ENCODE data around the gene LYL1.

The LYL1 gene

GRCh38 chr19:13071444-13072187 is 31.0 kb downstream of the LYL1 start:
- DNase-seq: no peak

- no peak for DNase-seq
Measured at GRCh38 chr19:13070425-13071140, 32.1 kb downstream of the LYL1 start.

- DNase-seq: no peak
Measured at GRCh38 chr19:13069415-13070359, 33.0 kb downstream of the LYL1 start.

- no peak for DNase-seq
Measured at GRCh38 chr19:13068085-13068846, 34.4 kb downstream of the LYL1 start.

GRCh38 chr19:13066933-13067807 is 35.5 kb downstream of the LYL1 start:
- no peak for DNase-seq

GRCh38 chr19:13066226-13066625 is 36.4 kb downstream of the LYL1 start:
- no peak for DNase-seq

GRCh38 chr19:13064092-13064489 is 38.6 kb downstream of the LYL1 start:
- DNase-seq: no peak

- DNase-seq: no peak
Measured at GRCh38 chr19:13063461-13064091, 39.1 kb downstream of the LYL1 start.

- DNase-seq: no peak
Measured at GRCh38 chr19:13062317-13062716, 40.3 kb downstream of the LYL1 start.

- DNase-seq: peak; percentile 87 to 89
Measured at GRCh38 chr19:13060964-13061927, 41.4 kb downstream of the LYL1 start.

GRCh38 chr19:13060233-13060963 is 42.3 kb downstream of the LYL1 start:
- DNase-seq: no peak

GRCh38 chr19:13058951-13059660 is 43.6 kb downstream of the LYL1 start:
- no peak for DNase-seq

- DNase-seq: no peak
Measured at GRCh38 chr19:13057744-13058143, 44.9 kb downstream of the LYL1 start.

- DNase-seq: no peak
Measured at GRCh38 chr19:13057147-13057572, 45.5 kb downstream of the LYL1 start.

GRCh38 chr19:13056052-13056660 is 46.5 kb downstream of the LYL1 start:
- no peak for DNase-seq

- DNase-seq: no peak
Measured at GRCh38 chr19:13055213-13056051, 47.2 kb downstream of the LYL1 start.
